GM19351 (cell line): Measurements from ENCODE around the gene SUSD3.

Source experiments
- ATAC-seq: cut with Tn5 transposase; IDR thresholded peaks from one replicate; pipeline ENCODE4 v1.9.1; 2021; ENCODE audit warnings: mild to moderate bottlenecking, moderate library complexity; ENCODE audit not compliant: unreplicated experiment

SUSD3 gene

GRCh38 chr9:93121316-93122241, 63.1 kb downstream of the SUSD3 start:
- ATAC-seq: no peak

- ATAC-seq: no peak
Measured at GRCh38 chr9:93122721-93123221, 64.3 kb downstream of the SUSD3 start.

DNA sequence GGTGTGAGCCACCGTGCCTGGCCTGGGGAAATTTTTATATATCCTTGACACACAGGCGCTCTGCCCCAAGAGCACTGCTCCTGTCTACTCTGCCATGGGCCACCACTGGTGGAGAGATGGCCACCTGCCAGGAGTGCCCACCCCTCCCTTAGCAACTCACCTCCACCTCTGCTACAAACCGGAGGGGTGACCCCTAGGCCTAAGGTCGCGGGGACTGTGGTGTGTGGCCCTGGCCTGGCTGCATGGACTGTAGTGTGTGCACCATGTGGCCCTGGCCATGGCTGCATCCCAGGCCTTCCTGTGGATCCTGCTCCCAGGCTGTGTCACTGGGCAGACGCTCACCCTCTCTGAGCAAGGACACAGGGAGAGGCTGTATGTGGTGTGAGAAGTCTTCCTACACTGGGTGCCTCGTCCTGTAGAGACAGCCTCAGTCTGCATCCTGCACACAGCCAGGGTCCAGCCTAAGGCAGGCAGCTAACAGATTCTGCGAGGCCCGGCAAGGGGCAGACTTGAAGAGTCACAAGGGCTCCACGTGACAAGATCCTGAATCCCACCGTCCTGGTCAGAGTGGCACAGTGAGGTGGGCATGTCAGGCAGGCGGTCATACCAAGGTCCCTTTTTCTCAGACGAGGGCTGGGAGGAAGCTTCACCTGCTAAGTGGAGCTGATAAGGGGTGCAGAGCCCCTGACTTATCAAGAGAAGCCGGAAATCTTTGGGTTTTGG, 65.2 kb downstream of the SUSD3 start:
- no peak for ATAC-seq

DNA sequence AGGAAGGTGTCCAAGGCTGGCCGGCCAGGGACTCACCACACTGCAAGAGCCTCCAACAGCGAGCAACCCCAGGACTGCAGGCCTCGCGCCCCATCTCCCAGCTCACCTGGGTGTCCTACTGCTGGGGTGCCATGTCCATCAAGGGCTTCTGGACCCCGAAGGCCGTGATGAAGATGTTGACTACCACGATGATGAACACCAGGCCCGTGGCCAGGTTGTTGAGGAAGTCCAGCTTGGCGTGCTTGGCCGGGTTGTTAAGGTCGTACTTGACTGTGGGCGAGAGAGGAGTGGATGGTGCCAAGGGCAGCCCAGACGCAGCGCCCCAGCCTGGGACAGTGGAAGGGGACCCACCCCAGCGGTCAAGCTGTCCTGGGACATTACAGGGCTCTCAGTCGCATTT, 66.3 kb downstream of the SUSD3 start:
- no peak for ATAC-seq

DNA sequence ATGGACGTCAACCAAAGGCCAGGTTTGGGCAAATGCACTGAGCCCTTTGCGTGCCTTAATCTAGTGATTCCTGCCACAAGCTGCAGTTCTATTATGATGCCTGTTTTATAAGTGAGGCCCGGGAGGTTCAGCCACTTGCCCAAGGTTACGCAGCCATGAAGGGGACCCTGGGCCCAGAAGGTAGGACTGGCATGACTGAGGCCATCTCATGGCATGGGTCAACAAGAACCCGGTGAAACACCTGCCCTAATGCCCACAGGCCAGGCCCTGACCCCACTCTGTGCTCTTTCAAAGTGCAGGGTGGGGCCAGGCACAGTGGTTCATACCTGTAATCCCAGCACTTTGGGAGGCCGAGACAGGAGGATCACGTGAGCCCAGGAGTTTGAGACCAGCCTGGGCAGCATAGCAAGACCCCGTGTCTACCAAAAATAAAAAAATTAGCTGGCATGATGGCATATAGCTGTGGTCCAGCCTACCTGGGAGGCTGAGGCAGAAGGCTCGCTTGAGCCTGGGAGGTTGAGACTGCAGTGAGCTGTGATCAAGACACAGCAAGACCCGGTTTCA, 66.9 kb downstream of the SUSD3 start:
- ATAC-seq: no peak

DNA sequence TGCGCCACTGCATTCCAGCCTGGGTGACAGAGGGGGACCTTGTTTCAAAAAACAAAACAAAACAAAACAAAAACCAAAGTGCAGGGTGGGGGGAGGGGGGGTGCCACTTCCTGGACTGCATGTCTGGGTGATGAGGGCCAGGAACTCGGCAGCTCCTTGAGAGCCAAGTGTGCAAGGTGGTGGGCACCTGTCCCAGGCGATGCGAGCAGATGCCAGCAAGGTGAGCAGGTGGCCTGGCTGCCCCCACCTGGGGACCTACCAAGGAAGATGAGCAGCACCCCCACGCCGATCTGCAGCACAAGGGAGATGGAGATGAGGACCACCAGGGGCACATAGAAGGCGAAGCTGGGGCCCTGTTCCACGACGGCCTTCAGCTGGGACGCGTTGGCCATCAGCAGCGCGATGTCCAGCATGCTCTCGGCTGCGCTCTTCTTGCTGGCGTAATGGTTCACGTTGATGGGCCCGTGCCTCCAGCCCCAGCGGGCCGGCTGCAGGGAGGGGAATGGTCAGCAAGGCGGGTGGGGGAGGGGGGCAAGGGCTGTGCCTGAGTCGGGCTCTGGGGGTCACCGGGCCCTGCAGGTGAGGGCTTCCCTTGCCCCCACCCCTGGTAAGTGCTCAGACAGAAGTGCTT, 67.8 kb downstream of the SUSD3 start:
- ATAC-seq: no peak

- no peak for ATAC-seq
Measured at GRCh38 chr9:93126825-93127368, 68.4 kb downstream of the SUSD3 start.

- ATAC-seq: no peak
Measured at GRCh38 chr9:93127395-93127911, 69.0 kb downstream of the SUSD3 start.

DNA sequence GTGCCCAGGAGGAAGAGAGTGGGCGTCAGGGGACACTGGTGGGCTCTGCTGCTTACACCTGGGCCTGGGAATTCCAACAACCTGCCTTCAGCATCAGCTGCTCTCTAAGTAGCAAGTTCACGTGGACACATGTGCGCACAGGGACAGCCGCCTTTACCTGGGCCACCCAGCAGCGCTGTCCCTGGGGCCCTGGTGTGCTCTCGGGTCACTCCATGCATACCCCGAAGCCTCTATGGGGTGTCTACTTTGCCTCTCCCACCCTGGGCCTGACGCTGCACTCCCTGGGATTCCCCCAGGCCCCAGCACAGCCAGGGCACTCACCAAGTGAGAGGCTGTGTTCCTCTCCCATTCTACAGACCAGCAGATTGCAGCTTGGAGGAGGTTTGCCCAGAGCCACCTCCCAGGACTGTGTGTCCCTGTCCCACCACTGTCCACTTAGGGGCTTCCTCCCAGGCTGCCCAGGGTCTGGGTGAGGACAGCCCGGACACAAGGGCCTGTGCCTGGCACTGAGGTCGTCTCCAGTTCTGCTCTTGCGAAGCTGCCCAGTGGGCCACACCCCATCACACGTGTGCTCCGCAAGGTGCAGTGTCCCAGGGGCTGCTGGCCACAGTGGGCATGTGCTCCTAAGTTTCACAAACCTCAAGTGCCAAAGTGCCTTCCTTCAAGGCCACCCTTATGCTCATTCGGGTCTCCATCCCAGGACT, 69.7 kb downstream of the SUSD3 start:
- ATAC-seq: no peak

DNA sequence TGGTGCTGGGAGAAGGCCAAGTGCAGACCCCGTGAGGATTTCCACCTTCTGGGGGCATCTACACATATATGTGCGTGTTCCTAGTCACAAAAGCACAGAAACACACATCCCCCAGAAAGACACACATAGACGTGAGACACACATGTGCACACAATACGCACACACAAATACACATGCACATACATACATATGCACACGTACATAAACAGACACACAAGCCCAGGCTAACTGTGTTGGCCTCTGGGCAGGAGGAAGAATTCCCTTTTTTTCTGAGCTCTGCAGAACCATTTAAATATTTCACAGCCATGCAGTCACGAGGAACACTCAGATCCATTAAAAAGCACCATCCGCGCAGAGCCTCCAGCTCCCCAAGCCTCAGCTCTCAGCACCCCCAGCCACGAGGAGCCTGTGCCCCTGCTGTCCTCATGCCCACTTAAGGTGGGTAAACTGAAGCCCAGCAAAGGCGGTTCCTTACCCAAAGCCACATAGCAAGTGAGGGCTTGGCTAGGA, 70.3 kb downstream of the SUSD3 start:
- no peak for ATAC-seq

DNA sequence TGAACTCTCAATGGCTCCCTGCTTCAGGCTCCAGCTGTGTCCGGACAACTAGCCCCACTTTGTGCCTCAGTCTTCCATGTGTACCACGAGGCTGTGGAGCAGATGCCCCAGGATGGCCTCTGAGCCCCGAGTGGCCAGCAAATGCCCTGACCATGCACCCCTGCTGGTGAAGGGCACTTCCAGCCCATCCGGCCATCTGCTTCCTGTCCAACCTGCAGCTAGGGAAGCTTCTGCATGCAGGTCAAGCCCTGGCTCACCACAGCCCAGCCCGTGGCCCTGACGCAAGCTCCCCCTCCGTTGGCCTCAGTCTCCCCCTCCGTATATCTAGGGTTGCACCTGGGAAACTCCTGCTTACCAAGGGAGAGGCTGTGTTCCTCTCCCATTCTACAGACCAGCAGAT, 70.8 kb downstream of the SUSD3 start:
- no peak for ATAC-seq

GRCh38 chr9:93129691-93130500, 71.4 kb downstream of the SUSD3 start:
- no peak for ATAC-seq

- ATAC-seq: no peak
Measured at GRCh38 chr9:93130861-93131481, 72.5 kb downstream of the SUSD3 start.

GRCh38 chr9:93131599-93132286, 73.2 kb downstream of the SUSD3 start:
- ATAC-seq: no peak

- ATAC-seq: no peak
Measured at GRCh38 chr9:93132287-93132927, 73.9 kb downstream of the SUSD3 start.

DNA sequence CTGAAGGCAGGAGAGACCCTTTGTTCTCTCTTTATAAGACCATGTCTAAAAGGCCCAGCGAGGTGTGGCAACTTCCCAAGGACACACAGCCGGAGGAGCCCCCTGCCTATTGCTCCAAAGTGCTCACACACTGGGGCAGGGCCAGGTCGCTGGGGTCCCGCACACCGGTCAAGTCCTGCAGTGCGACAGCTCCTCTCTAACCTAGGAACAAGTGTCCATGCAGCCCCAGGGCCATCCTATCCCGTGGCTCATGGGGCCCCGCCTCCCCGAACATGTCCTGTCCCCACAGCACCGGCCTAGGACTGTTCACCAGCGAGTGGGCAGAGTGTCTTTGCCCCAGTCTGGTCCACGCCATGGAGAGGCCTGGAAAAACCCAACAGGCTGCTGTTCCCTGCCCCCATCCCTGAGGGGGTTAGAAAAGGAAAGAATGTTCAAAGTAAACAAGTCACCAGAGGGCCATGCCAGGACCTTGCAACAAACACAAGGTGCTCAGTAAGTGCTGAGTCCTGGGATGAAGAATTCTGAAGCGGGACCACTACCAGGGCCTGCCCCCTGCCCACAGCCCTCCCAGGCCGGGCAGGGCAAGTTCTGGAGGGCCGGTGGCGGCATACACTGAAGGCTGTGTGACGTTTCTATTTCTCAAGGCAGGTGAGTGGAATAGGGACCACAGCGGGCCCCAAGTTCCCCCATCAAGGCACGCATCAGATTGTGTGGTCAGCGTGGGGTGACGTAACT, 74.6 kb downstream of the SUSD3 start:
- ATAC-seq: peak; percentile 47

DNA sequence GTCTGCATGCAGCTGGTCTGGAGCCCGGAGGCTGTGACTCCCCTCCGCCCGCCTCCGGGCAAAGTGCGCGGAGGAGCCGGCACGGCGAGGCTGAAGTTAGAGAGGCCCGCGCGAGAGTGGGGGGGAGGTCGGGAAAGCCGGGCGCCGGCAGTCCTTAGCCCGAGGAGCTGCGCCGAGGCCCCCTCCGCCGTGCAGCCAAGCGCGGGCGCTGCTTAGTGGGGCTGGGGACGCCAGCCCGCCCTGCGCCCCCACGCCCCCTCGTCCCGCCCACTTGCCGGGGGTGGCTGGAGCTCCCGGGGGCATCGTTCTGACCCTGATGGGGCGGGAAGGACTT, 75.1 kb downstream of the SUSD3 start:
- ATAC-seq: no peak
